Body of pancreas (tissue), 4 donors: Measurements from ENCODE around the gene TCOF1. TPM values are rescaled to one million over a fixed set of nuclear protein-coding genes. Genes with fewer than 3 reads are reported as not detected.

Experiments
- ATAC-seq: fragments of 150-250 bp; one replicate; pipeline ENCODE4 v1.9.1; 2016
- DNase-seq, 4 donors: peaks; one replicate each; pipeline ENCODE4 v3.0.0-alpha.2; 2019
- H3K27ac ChIP-seq, 4 donors: fragments of 200-600 bp; sonication (generic); 1 replicate in 3 of 4; 2 replicates in 1 of 4; pipeline versions ENCODE4 v1.5.1 to v1.6.1; 2016 to 2019; ENCODE audit warnings: mild to moderate bottlenecking in 1 of 4, mixed read lengths in 1 of 4, moderate library complexity in 1 of 4
- H3K27me3 ChIP-seq, 2 donors: fragments of 200-600 bp; sonication (generic); one replicate each; pipeline ENCODE4 v1.6.0; 2016; ENCODE audit warnings: mild to moderate bottlenecking in 1 of 2
- H3K36me3 ChIP-seq, 2 donors: fragments of 200-600 bp; sonication (generic); replicated peaks in 1 of 2; 2 replicates each; pipeline ENCODE4 v1.5.1; 2016; ENCODE audit warnings: low read depth in 2 of 2; ENCODE audit not compliant: insufficient read depth in 1 of 2
- H3K4me1 ChIP-seq: fragments of 200-600 bp; sonication (generic); one replicate; pipeline ENCODE4 v1.6.0; 2016
- H3K4me3 ChIP-seq, 2 donors: fragments of 200-600 bp; sonication (generic); 1 replicate in 1 of 2; 2 replicates in 1 of 2; pipeline ENCODE4 v1.5.1; 2016 to 2019
- H3K9me3 ChIP-seq, 3 donors: fragments of 200-600 bp; sonication (generic); 1 replicate in 2 of 3; 2 replicates in 1 of 3; pipeline ENCODE4 v1.5.1; 2016
- CTCF ChIP-seq, 7 experiments: fragments of 450-650 bp in 4 of 7; fragments of 200-600 bp in 3 of 7; sonication (generic) in 3 of 7; IDR thresholded peaks; one replicate each; pipeline ENCODE4 v1.5.1; 2016 to 2019; ENCODE audit warnings: antibody characterized with exemption in 7 of 7
- POLR2A ChIP-seq, 3 donors: fragments of 450-650 bp; IDR thresholded peaks; one replicate each; pipeline ENCODE4 v1.6.1; 2016; ENCODE audit warnings: antibody characterized with exemption in 3 of 3, mild to moderate bottlenecking in 2 of 3
- WGBS, 2 donors: methylation state at CpG; one replicate each; pipeline ENCODE4 v1.1.5; 2017; 5-methylcytosine and 5-hydroxymethylcytosine counted together
- intact Hi-C: fragments of 100-400 bp; cut with DNase I; formaldehyde crosslinking; loops from one replicate; pipeline ENCODE4 v1.15.1; 2023
- total RNA-seq, 2 donors: library from RNA; depleted of rRNA; stranded (reverse); fragments of >200 nt; gene quantifications; one replicate each; pipeline ENCODE4 v1.1.0, GENCODE V29; 2016

Gene TCOF1
- total RNA-seq, 2 donors from 2014 or later: 18.9 to 23.4 TPM

GRCh38 chr5:150440948-150441812 lies 83.7 kb downstream of the TCOF1 start:
- DNase-seq: no peak
- no peaks in the 10 kb centered on the region for H3K9me3 ChIP-seq
- no peak for TF ChIP-seq POLR2A (IDR thresholded peaks at IDR 0.05)
- TF ChIP-seq CTCF (IDR thresholded peaks at IDR 0.05): no peak
- no peak overlapping the region for H3K4me3 ChIP-seq
- intact Hi-C loops: no loop called here
- WGBS, 2 donors: 88 to 91% methylated on average over 12 of the region's 12 CpGs
- H3K4me1 ChIP-seq: no peaks in the 10 kb centered on the region
- H3K27ac ChIP-seq: no peak overlapping the region
- no peaks in the 10 kb centered on the region for H3K27me3 ChIP-seq
- peaks cover 9 to 26% of the 10 kb centered on the region in 2 donors for H3K36me3 ChIP-seq
- no peak for ATAC-seq

GRCh38 chr5:150441813-150442698 lies 84.6 kb downstream of the TCOF1 start:
- Histone ChIP-seq H3K27ac (no peak overlapping the region), H3K36me3 (peaks cover 15 to 35% of the 10 kb centered on the region in 2 donors), H3K9me3 (no peaks in the 10 kb centered on the region), H3K27me3 (no peaks in the 10 kb centered on the region), H3K4me3 (no peak overlapping the region), H3K4me1 (peaks cover 6% of the 10 kb centered on the region)
- DNase-seq: no peak
- 66 to 73% methylated on average over 15 to 18 of the region's 18 CpGs for WGBS, 2 donors
- intact Hi-C loops: no loop called here
- TF ChIP-seq POLR2A (IDR thresholded peaks at IDR 0.05): no peak
- TF ChIP-seq CTCF (IDR thresholded peaks at IDR 0.05): no peak
- ATAC-seq: no peak

GRCh38 chr5:150442699-150443080 lies 85.2 kb downstream of the TCOF1 start:
- intact Hi-C loops: no loop called here
- Histone ChIP-seq H3K36me3 (peaks cover 15 to 39% of the 10 kb centered on the region in 2 donors), H3K4me3 (no peak overlapping the region), H3K4me1 (peaks cover 13% of the 10 kb centered on the region), H3K27ac (no peak overlapping the region), H3K27me3 (no peaks in the 10 kb centered on the region), H3K9me3 (no peaks in the 10 kb centered on the region)
- no peak for DNase-seq
- no peak for TF ChIP-seq CTCF (IDR thresholded peaks at IDR 0.05)
- no peak for TF ChIP-seq POLR2A (IDR thresholded peaks at IDR 0.05)
- ATAC-seq: no peak
- 73 to 94% methylated on average over 6 of the region's 6 CpGs for whole genome bisulfite sequencing, 2 donors

- no peak overlapping the region for H3K4me3 ChIP-seq
- peaks cover 20% of the 10 kb centered on the region for H3K4me1 ChIP-seq
- H3K36me3 ChIP-seq: peaks cover 15 to 39% of the 10 kb centered on the region in 2 donors
- WGBS, 2 donors: 77 to 81% methylated on average over 15 of the region's 15 CpGs
- DNase-seq (no peak), ATAC-seq (no peak)
- H3K27me3 ChIP-seq: no peaks in the 10 kb centered on the region
- H3K9me3 ChIP-seq: no peaks in the 10 kb centered on the region
- TF ChIP-seq POLR2A (IDR thresholded peaks at IDR 0.05): no peak
- no peak for TF ChIP-seq CTCF (IDR thresholded peaks at IDR 0.05)
- intact Hi-C loops: no loop called here
- no peak overlapping the region for H3K27ac ChIP-seq
These were observed 86.0 kb downstream of the TCOF1 start for GRCh38 chr5:150443242-150444075.
